ENCODE data around the gene RBPJL. TPM values are rescaled to one million over a fixed set of nuclear protein-coding genes. Genes with fewer than 3 reads are reported as not detected.
A peak's percentile ranks its signal among the peaks of the same experiment; 100 is the strongest.

Gene RBPJL
- total and polyA plus RNA-seq, 2 of the 13 experiments (the other 11 are each of a cell fraction or from before 2014, with no cell fraction given), result not detected

- peak; percentile 81 for TF ChIP-seq PAXIP1 (CRISPR knock-in tag; conservative IDR thresholded peaks at IDR 0.05)
- 0 out of 2 replicates have a peak, but pooled peaks have one; percentile 19 for TF ChIP-seq TAF1 (CRISPR knock-in tag; IDR thresholded peaks at IDR 0.05)
- peak; percentile 87 for TF ChIP-seq PPARG (CRISPR knock-in tag; conservative IDR thresholded peaks at IDR 0.05)
- no peak for TF ChIP-seq CAMTA2 (CRISPR knock-in tag; IDR thresholded peaks at IDR 0.05; ENCODE audit: borderline replicate concordance)
- no peak for TF ChIP-seq ZNF713 (CRISPR knock-in tag; IDR thresholded peaks at IDR 0.05)
- no peak for TF ChIP-seq RFXANK (CRISPR knock-in tag; IDR thresholded peaks at IDR 0.05)
- no peak for TF ChIP-seq IRF1 (CRISPR knock-in tag; IDR thresholded peaks at IDR 0.05; ENCODE audit: low read depth)
- TF ChIP-seq ZNF780A (CRISPR knock-in tag; IDR thresholded peaks at IDR 0.05), result no peak
- TF ChIP-seq TCF7L2 (IDR thresholded peaks at IDR 0.05; ENCODE audit: low read depth, low read length), result no peak
- no peak for TF ChIP-seq IKZF4 (CRISPR knock-in tag; IDR thresholded peaks at IDR 0.05; ENCODE audit: borderline replicate concordance, low read depth, not compliant biosample characterization)
- TF ChIP-seq YEATS2 (CRISPR knock-in tag; IDR thresholded peaks at IDR 0.05; ENCODE audit: borderline replicate concordance), result peak; percentile 67; the same call in 1 of the 2 replicates
- no peak for TF ChIP-seq HIVEP1 (CRISPR knock-in tag; IDR thresholded peaks at IDR 0.05)
- 0 out of 2 replicates have a peak, but pooled peaks have one; percentile 52 for TF ChIP-seq ZNF749 (CRISPR knock-in tag; IDR thresholded peaks at IDR 0.05; ENCODE audit: borderline replicate concordance)
- TF ChIP-seq CSRNP2 (CRISPR knock-in tag; conservative IDR thresholded peaks at IDR 0.05; ENCODE audit: low read depth), result no peak
- TF ChIP-seq GMEB2 (CRISPR knock-in tag; IDR thresholded peaks at IDR 0.05; ENCODE audit: low read depth), result no peak
- no peak for TF ChIP-seq IRX3 (CRISPR knock-in tag; IDR thresholded peaks at IDR 0.05; ENCODE audit: borderline replicate concordance, low read depth)
- TF ChIP-seq ISL2 (CRISPR knock-in tag; IDR thresholded peaks at IDR 0.05), result no peak; the same call in 1 of the 2 replicates
- no peak for TF ChIP-seq HNRNPH1 (optimal IDR thresholded peaks at IDR 0.05; ENCODE audit: low read depth, low read length)
- TF ChIP-seq KMT2A (CRISPR knock-in tag; IDR thresholded peaks at IDR 0.05), result no peak
- no peak for TF ChIP-seq CENPT (CRISPR knock-in tag; IDR thresholded peaks at IDR 0.05; ENCODE audit: low read depth)
- peak; percentile 59; the same call in 1 of the 2 replicates for TF ChIP-seq ZNF652 (CRISPR knock-in tag; IDR thresholded peaks at IDR 0.05; ENCODE audit: borderline replicate concordance, low read depth)
Observed at GRCh38 chr20:45340236-45340847, 33.7 kb downstream of the RBPJL start (continued).

All from HepG2 (cell line).